Stimulated activated CD8-positive, alpha-beta memory T cell treated with anti-CD3 and anti-CD28 coated beads, Interleukin-7, amount 100 ng/mL, for 24 hours (primary cell): Measurements from ENCODE around the gene NXNL2.

Experiments
- DNase-seq: peaks from one replicate; pipeline ENCODE4 v3.0.0-alpha.2; 2020; ENCODE audit warnings: low read depth

Gene NXNL2

DNA sequence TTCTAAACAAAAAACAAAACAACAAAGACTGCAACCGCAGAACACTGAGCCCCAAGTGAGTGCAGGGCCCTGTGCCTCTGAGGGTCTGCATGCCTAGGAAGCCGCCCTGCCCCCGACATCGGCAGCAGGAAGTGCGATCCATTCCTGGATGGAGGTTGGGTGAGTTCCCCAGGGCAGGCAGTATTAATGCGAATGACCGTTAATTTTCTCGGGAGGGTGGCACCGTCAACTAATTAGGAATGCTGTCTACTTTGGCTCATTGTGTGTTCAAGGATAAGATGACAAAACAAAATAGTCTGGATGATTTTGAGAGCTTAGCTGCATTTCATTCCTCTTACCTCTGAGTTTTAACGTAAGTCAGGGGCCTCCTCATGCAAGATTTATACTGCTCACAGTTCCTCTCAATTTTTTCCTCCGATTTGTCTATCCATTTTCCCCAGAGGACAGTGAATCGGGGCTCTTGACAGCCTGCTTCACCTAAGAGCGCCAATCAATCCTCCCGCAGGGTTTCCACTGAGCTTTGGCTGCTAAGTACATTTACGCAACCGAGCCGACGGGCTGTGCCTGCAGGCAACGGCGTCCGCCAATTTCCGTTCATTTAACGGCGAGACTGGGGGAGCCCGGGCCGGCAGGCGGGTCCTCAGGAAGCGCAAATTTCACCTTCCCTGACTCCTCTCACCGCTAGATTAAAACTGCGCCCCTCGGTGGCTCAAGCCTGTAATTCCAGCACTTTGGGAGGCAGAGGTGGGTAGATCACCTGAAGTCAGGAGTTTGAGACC, 2.9 kb upstream of the NXNL2 start:
- no peak for DNase-seq

DNA sequence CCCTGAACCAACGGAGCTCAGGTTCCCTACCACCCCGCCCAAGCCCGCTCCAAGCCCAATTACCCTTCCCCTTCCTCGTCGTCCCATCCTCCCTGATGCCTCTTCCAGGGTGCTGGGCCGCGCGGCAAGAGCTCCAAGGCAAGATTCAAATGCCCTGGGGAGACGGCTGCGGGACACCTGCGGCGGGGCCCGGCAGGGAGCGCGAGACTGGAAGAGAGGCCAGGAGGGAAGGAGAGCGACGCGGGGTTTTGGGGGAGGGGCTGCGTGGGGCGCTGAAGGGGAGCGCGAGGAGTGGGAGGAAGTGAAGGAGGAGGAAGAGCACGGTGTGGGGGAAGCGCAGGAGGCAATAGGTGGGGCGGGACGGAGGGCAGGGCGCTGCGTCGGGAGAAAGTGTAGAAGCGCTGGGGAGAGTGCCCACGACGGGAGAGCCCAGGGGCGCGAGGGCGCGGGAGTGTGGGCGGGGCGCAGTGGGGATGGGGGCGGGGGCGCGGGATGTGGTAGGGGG, 975 bp upstream of the NXNL2 start:
- no peak for DNase-seq

DNA sequence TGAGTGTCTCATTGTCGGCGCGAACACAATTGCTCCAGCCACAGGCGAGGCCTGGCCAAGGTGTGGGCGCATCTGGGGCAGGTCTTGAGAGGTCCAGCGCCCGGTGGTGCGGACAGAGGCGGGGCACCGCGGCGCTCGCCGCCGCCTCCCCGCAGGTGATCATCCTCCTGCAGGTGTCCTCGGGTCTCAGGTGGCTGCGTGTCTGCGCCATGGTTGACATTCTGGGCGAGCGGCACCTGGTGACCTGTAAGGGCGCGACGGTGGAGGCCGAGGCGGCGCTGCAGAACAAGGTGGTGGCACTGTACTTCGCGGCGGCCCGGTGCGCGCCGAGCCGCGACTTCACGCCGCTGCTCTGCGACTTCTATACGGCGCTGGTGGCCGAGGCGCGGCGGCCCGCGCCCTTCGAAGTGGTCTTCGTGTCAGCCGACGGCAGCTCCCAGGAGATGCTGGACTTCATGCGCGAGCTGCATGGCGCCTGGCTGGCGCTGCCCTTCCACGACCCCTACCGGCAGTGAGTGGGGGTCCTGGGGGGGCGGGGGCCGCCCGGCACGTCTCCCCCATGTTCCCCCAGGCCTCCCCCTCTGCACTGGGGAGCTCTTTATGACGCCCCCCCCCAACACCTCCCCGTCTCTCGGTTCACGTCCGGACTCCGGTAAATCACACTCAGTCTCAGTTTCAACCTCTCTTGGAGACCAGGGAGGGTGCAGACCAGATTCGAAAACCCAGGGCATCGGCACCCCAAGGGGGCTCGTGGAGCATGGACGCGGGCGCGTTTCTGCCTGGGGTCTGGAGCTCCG, 446 bp downstream of the NXNL2 start:
- DNase-seq, result no peak

GRCh38 chr9:88536023-88536324, 996 bp downstream of the NXNL2 start:
- no peak for DNase-seq

DNA sequence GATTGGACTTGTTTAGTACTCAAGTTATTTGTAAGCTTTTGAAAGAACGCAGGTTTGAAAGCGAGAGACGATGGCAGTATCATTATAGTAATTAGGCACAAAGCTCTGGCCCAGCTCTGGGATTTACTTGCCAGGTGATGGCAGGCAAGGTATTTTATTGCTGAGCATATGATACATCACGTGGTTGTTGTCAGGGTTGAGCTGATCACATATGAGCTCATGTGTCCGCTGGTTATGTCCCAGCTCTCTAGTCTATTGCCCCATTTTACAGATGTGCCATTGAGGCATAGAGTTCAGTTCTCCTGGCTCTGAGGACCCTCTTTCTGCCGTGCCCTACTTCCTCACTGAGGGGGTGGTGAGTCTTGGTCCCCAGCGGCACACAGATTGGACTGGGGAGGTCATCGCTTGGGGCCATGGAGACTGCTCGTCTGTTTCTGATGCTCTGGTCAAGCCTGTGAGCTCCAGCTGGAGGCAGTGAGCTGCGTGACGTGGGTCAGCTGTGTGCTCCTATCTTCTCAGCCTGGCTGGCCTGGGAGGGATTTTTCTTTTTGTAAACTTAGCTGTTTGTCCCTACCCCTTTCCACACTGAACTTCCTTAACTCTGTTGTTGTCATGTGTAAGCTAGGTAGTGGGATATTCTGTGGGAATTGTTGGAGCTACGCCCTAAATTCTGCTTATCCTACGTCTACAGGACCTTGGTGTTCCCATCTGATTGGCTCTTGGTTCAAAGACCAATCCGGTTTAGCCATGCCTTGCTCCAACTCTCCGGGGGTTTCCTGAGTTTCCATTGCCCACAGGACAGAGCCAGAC, 2.2 kb downstream of the NXNL2 start:
- DNase-seq, result no peak

- DNase-seq, result no peak
Measured at GRCh38 chr9:88537761-88538091, 2.7 kb downstream of the NXNL2 start.

GRCh38 chr9:88538311-88539085, 3.5 kb downstream of the NXNL2 start:
- DNase-seq, result no peak

DNA sequence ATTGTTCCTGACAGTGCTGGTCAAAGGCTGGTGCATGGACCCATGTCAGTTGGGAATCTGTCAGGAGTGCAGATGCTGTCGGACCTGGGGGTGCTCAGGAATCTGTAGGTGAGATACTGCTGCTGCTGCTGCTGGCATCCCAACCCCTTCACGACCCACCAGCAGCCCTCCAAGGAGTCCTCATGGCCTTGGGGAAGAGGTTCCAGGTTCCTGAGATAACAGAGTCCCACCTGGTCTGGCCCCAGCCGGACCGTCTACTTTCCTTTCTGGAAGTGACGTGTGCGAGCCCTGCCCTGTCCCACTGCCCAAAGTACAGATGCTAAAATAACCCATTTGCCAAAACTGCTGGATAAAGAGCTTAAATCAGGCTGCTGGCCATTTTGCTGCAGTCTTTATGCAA, 4.3 kb downstream of the NXNL2 start:
- no peak for DNase-seq

GRCh38 chr9:88540251-88540763, 5.3 kb downstream of the NXNL2 start:
- DNase-seq, result no peak

GRCh38 chr9:88544245-88544644, 9.3 kb downstream of the NXNL2 start:
- DNase-seq, result no peak

GRCh38 chr9:88551546-88552137, 16.7 kb downstream of the NXNL2 start:
- DNase-seq, result no peak

GRCh38 chr9:88553350-88553749, 18.4 kb downstream of the NXNL2 start:
- DNase-seq, result no peak

- no peak for DNase-seq
Measured at GRCh38 chr9:88555268-88555980, 20.4 kb downstream of the NXNL2 start.

DNA sequence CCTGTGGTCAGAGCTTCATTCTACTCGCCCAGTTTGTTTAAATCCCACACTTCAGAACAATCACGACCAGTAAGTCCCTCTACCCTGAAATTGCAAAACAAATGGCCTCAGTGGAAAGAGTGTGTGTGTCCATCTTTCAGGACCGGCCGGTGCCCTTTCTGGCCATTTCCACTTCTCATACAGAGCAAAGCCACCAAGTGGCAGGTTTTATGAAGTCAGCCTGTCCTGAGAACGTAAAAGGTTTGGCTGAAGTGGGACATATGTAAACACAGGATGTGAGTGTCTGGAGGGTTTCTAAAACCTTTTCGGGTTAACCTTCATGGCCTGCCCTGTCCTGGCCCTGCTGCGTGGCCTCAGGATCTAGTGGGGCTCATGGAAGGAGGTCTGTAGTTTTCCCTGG, 24.7 kb downstream of the NXNL2 start:
- no peak for DNase-seq

DNA sequence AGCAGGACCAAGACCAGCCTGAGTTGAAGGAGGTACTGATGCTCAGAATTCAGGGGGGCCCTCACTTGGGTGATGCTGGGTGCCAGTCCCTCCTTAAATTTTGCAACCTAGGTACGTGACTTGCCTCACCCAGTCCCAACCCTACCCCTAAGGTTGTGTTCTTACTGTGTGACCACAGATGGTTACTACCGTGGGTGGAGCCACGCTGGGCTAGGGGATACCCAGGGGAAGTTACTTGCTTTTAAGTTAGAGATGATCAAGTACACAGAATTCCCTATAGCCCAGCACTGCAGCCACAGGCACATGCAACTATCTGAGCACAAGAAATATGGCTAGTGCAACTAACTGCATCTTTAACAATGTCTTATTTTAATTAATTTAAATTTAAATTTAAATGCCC, 32.9 kb downstream of the NXNL2 start:
- no peak for DNase-seq

GRCh38 chr9:88571419-88571818, 36.4 kb downstream of the NXNL2 start:
- DNase-seq, result no peak

DNA sequence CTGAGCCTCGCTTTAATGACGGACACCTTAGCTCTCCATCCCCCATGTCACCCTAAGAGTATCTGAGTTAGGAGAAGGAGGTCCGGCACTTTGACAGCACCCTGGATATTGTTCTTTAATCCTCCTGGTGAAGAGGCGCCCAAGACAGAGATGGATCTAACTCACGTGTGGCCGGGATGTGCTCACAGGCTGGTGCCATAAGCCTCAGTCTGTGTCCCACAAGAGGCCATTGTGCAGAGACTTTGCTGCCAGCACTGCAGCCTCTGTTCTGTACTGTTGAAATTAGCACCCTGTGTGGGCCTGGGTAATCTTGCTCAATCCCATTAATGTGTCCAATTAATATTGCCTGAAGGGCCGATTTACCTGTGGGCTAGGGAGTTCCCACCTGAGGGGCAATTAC, 37.7 kb downstream of the NXNL2 start:
- no peak for DNase-seq

GRCh38 chr9:88574953-88575352, 40.0 kb downstream of the NXNL2 start:
- no peak for DNase-seq

DNA sequence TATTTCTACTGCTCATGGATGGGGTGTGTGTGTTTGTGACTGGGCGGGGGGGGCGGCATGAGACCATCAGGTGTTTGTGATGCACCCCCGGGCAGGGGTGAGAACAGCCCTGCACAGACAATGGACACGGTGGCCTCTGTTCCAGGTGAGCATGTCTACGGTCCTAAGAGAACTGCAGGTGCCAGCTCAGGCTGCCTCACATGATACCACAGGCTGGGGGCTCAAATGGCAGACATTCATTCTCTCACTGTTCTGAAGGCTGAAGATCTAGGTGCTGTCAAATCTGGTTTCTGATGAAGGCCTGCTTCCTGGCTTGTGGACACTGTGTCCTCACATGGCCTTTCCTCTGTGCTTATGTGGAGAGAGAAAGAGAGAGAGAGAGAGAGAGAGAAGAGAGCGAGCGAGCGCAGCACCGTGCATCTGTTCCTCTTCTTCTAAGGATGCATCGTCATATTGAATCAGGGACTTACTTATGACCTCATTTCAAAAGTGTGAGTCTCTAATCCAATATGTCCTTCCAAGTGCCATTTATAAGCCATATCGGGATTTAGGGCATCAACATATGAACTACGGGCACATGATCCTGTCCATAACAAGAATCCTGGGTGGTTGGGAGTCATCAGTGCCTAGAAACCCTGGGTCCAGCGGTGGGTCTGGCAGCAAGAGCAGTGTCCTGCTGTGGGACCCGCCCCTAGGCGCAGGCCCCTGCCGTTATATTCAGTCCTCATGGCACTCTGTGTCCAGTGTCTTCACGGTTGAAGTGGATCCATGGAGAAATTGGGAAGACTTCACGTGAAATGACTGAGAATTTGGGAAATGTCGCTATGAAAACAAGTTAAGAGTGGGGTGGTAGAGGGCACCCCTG, 42.5 kb downstream of the NXNL2 start:
- DNase-seq, result no peak
